HepG2 (cell line): ENCODE results near the gene ROBO2.

Source experiments
- DNMT1 ChIP-seq: sonication (generic); formaldehyde crosslinking; IDR thresholded peaks from 2 replicates; pipeline ENCODE4 v1.5.1; 2020; ENCODE audit warnings: mild to moderate bottlenecking, missing genetic modification reagents
- FOSL2 ChIP-seq: sonication (generic); formaldehyde crosslinking; IDR thresholded peaks from 2 replicates; pipeline ENCODE4 v1.4.0; 2020; ENCODE audit warnings: missing genetic modification reagents
- FOXK2 ChIP-seq: fragments of 450-650 bp; IDR thresholded peaks from 2 replicates; pipeline ENCODE4 v1.6.1; 2016
- ZBTB3 ChIP-seq: sonication (generic); formaldehyde crosslinking; IDR thresholded peaks from 2 replicates; pipeline ENCODE4 v1.4.0; 2020; ENCODE audit warnings: low read depth, mild to moderate bottlenecking, moderate library complexity, missing genetic modification reagents, borderline replicate concordance
- TF ChIP-seq, protein P1 (sequence below): sonication (generic); formaldehyde crosslinking; IDR thresholded peaks from 2 replicates; pipeline ENCODE4 v1.5.0; 2020; ENCODE audit warnings: mild to moderate bottlenecking, missing genetic modification reagents, moderate library complexity

DNA sequence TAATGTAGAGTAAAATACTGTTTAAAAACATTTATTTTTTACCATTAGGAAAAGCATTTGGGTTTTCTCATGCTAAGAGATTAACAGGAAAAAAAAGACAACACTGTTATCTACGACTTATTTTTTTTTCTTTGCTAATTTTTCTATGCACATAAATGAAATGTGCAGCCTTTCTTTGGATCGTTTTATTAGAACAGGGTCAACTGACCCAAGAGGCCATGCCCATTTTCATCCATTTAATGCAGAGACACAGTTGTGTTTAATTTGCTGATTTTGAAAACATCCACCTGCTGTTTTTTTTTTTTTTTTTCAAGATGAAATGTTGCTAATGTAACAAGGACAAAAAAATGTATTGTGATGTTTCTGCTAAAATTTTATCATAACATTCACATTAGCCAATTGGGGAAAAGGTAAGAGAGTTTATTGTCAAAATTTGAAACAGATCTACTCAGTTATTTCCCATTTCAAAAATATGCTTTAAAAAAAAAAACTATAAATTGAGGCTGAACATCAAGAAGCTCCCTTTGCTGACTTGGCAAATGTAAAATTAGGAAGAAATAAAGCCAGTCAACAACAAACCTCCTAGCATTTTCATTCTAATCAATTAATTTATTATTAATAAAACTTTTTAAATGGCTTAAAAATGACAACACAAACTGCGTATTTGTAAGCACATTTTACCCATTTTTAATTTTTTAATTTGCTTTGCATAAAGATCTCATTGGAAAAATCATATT lies 485.2 kb downstream of the ROBO2 start:
- no peak for TF ChIP-seq DNMT1 (CRISPR knock-in tag)
- no peak for TF ChIP-seq FOXK2
- TF ChIP-seq, protein P1, sequence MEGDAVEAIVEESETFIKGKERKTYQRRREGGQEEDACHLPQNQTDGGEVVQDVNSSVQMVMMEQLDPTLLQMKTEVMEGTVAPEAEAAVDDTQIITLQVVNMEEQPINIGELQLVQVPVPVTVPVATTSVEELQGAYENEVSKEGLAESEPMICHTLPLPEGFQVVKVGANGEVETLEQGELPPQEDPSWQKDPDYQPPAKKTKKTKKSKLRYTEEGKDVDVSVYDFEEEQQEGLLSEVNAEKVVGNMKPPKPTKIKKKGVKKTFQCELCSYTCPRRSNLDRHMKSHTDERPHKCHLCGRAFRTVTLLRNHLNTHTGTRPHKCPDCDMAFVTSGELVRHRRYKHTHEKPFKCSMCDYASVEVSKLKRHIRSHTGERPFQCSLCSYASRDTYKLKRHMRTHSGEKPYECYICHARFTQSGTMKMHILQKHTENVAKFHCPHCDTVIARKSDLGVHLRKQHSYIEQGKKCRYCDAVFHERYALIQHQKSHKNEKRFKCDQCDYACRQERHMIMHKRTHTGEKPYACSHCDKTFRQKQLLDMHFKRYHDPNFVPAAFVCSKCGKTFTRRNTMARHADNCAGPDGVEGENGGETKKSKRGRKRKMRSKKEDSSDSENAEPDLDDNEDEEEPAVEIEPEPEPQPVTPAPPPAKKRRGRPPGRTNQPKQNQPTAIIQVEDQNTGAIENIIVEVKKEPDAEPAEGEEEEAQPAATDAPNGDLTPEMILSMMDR (CRISPR knock-in tag), result no peak
- no peak for TF ChIP-seq FOSL2 (CRISPR knock-in tag)
- TF ChIP-seq ZBTB3 (CRISPR knock-in tag), result no peak
